ENCODE data around the gene CEP83.

CEP83 gene

DNA sequence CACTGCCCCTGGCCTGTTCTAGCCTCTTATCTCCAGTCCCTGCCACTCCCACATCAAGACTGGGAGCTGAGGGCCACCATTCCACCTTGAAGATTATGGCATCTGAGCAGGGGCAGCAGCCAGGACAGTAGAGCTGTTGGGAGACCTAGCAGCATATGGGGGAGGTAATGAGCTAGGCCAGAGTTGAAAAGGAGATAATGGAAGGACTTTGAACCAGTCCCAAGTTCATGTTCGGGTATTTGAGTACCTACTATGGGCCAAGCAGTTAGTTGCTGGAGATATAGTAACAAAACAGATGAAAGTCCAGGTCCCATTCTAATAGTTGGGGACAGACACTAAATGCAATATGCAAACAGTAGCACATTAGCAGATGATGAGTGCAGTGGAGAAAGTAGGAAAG, 159.8 kb downstream of the CEP83 start:
- DNase-seq: no peak

DNA sequence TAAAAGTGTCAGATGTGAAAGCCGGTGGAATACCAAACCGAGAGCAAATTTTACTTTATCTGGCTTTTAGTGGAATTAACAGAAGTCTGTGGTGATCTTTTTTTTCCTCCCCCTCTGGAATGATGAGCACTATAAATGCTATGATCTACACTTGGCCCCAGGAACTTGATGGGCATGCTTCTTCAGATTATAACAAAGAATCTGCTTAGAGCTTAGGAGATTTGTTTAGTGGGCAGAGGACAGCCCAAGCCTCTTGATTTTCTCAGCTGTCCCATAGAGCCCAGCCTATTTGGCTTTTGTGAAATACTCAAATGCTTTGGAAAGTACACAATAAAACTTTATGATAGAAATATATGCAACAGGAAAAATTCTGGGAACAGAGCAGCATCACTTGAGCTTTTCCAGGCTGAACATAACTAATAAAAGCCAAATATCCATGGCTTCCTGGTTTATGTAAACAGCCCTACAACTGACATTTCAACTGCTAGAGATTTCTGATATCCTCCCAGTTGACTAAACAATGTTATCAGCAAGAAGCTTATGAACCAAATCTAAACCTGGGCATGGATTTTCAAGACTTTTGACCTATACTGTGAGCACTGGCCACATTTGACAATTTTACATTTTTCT, 161.7 kb downstream of the CEP83 start:
- no peak for DNase-seq

DNA sequence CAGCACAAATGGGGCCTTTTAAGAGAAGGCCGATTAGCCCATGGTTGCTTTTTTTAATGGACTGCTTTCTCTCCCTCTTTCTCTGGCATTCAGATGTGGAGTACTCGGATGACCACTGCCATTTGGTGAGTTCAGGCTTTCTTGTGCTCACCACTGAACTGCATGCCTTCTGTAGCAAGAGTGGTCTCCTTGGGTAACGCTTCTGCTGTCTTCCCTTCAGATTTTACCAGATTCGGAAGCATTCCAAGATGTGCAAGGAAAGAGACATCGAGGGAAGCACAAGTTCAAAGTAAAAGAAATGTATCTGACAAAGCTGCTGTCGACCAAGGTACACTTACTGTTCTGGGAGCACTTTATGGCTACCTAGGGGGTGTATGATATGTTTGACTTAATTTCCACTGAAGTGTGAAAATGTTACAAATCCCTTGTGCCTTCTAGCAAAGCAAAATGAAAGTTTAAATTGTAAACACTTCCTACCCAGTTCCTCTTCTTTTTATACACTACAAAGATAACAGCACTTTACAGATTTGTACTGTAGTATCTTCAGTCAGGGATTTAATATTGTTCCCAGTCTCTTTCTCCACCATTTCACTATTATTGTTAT, 162.5 kb downstream of the CEP83 start:
- no peak for DNase-seq

DNA sequence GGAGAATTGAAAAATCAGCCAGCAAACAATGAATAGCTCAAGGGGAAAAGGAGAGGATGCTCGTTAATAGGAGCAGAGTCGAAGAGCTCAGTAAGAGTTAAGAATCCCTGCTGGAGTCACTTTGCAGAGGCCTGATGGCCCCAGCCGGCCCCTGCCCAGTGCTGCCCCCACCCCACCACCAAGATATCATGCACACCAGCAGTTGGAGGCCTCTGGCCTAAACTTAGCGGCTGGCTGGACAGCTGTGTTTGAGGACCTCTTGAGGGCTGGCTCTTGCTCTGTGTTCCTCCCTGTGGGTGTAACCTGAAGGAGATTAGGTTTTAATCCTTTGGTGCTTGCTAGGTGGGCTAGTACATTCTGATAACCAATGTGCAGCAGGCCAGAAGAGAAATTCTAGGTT, 169.3 kb downstream of the CEP83 start:
- DNase-seq: no peak

- no peak for DNase-seq
These were observed 170.0 kb downstream of the CEP83 start for GRCh38 chr12:94289461-94290312.

DNA sequence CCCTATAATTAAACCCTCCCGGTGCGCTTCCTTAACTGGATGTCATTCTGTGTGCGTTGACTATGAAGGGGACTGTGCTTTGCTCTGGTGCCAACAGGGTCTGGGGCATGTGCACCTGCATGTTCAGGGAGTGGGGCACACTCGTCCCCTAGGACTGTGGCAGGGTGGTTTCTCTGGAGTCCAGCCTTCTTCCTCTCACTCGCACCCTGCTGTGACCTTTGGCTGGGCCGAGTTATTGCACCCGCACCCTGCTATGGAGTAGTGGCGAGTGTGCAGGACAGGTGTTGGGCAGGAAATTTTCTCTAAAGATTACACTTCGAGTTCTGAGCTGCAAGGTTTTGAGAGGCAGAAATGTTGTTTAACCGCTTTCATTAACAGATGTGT, 172.4 kb downstream of the CEP83 start:
- DNase-seq: no peak

GRCh38 chr12:94286583-94287244, 173.0 kb downstream of the CEP83 start:
- DNase-seq: no peak

DNA sequence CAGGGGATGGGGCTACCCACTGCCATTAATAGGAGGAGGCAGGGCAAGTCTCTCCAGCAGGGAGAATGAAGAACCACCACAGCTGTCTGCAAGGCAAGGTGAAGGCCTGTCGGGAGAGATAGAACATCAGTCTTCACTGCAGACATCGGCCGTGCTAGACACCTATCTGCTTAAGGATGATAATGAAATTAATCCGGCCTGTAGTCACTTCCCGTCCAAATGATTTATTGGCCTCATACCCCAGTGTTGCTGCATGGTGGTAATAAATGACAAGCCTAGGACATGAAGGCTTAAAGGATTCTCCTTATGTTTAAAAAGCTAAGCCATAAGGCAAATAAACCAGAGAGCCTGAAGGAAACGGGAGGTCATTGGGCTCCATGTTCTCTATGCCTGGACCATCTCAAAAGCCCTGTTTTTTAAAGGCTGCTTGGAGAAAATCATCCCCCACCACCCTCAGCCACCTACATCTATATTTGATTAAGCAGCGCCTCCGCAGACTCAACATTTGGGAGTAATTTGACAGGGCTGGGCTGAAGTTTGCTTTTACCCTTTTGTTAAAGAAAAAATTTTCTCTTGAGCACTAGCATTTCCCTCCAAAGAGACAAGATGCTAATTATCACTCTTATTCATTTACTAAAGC, 173.6 kb downstream of the CEP83 start:
- DNase-seq: no peak

GRCh38 chr12:94284859-94285258, 174.8 kb downstream of the CEP83 start:
- DNase-seq: no peak

GRCh38 chr12:94284046-94284445, 175.6 kb downstream of the CEP83 start:
- DNase-seq: no peak

DNA sequence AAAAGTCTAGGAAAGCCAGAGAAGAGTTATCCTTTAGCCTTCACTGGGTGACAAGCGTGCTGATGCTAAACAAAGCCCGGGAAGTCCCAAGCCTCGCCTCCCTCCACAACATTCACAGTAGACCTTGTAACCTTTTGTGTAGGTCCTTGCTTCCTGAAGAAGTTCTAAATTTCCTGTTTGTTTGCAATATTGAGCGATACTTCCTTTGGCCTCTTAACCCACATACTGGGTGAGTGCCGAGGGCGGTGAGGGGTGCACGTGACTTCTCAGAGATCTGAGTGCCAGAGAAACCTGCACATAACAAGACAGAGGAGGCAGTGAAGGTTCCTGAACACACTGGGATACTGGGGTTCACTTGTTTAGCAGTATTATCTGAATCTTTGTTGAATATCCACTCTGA, 177.0 kb downstream of the CEP83 start:
- DNase-seq: peak; percentile 35

DNA sequence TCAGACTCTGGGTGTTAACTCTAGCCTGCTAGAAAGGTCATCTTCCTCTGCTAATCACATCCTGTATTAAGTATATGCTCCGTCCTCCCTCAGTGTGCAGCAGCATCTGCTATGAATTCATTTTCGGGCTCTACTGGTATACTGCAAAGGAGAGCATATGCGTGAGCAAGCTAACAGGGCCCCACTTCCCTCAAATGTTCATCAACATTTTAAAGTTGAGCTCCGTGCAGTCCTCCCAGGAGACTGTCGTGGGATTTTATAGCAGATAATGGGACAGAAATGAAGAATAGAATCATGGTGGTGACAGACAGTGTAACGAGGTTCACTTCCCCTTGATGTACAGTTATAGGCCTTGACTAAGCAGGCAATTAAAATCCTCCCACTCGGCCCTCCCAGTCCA, 179.6 kb downstream of the CEP83 start:
- DNase-seq: no peak

- no peak for DNase-seq
These were observed 182.2 kb downstream of the CEP83 start for GRCh38 chr12:94277426-94278000.

DNA sequence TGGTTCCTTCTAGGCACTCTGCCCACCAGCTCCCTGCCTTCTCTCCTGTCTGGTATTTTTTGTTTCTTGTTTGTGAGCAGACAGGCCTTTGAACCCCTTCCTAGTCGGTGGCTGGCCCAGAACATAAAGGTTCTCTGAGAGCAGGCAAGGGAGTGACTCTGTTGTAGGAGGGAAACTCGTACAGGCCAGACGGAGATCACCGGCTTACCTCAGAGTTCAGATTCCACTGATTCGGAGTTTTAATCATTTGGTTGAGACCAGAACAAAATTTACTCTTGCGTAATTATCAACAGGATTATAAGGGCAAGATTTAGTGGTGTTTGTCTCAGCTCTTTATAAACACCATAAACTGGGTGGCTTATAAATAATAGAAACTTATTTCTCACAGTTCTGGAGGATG, 182.9 kb downstream of the CEP83 start:
- DNase-seq: no peak

GRCh38 chr12:94273272-94273671, 186.4 kb downstream of the CEP83 start:
- no peak for DNase-seq

- no peak for DNase-seq
These were observed 187.4 kb downstream of the CEP83 start for GRCh38 chr12:94272280-94272679.

DNA sequence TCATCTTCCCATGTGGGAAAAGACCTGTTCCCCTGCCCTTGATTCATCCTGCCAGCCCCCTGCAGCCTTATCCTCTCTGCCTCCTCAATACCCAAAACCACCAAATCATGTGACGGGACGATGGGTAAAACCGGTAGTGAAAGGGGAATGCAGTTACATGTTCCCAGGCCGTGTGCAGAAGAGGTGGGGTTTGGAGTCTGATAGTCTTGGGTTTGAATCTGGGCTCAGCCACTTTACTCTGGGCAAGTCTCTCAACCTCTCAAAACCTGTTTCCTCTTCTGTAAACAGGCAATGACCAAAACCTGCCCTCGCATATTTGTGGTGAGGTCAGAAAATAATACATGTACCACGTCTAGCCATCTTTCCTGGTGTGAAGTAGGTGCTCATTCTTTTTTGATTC, 188.3 kb downstream of the CEP83 start:
- no peak for DNase-seq

- DNase-seq: no peak
These were observed 190.2 kb downstream of the CEP83 start for GRCh38 chr12:94269316-94269999.

DNA sequence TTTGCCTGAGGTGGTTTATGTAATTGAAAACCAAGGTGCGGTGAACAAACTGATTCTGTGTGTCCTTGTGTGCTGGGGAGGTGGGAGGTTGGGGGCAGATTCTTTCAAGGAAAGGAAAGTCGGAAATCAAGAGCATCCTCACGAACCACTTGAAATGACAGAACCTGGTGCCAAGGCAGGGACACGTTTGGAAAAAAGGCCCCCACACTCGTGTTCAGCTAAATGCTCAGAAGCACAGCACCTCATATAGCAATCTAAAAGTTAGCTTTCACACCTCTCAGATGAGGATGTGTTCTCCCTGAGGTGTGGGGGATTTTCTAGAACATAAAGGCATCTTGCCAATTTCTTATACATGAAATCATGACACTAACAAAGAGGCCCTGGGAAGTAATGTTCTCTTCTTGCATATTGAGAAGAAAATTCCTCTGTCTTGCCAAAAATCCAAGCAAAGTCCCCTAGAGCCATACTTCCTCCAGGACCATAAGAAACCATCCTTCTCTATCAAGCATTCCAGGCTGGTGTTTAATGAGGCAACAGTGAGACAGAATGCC, 191.7 kb downstream of the CEP83 start:
- no peak for DNase-seq

DNA sequence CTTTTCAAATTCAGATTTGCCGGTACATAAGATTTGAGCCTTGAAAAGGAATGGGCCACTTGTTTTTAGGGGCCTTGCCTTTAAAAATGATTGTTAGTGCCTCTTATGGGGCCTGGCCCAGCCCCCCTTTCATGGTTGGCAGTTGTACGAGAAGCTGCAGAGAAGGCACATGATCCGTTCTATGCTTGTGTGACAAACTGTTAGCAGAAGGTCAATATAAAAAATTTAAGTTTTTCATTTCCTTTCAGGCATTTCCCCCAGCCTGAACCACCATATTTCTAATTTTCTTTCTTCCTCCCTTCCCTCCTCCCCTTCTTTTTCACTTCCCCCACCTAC, 192.2 kb downstream of the CEP83 start:
- DNase-seq: no peak

- no peak for DNase-seq
These were observed 192.7 kb downstream of the CEP83 start for GRCh38 chr12:94266796-94267536.
